ENCODE results near the gene AFG3L2.

Gene AFG3L2

GRCh38 chr18:12287684-12288402 is 89.2 kb downstream of the AFG3L2 start:
- Mint-ChIP-seq H3K4me1 (ENCODE audit: low read depth) (no peaks in the 10 kb centered on the region), H3K27me3 (ENCODE audit: low read depth) (peaks cover 58% of the 10 kb centered on the region), H3K27ac (no peak overlapping the region), H3K4me3 (no peak overlapping the region), H3K36me3 (ENCODE audit: low read depth) (no peaks in the 10 kb centered on the region), H3K9me3 (no peaks in the 10 kb centered on the region)
- no peak for DNase-seq (ENCODE audit: low spot score)

- no peak for DNase-seq (ENCODE audit: low spot score)
- no peaks in the 10 kb centered on the region for H3K4me1 Mint-ChIP-seq (ENCODE audit: low read depth)
These were observed 89.8 kb downstream of the AFG3L2 start for GRCh38 chr18:12287131-12287681.

GRCh38 chr18:12283666-12284065 is 93.4 kb downstream of the AFG3L2 start:
- peaks cover 40% of the 10 kb centered on the region for H3K27me3 Mint-ChIP-seq (ENCODE audit: low read depth)
- H3K27ac Mint-ChIP-seq: no peak overlapping the region
- H3K4me1 Mint-ChIP-seq (ENCODE audit: low read depth): no peaks in the 10 kb centered on the region
- H3K4me3 Mint-ChIP-seq: no peak overlapping the region
- no peak for DNase-seq (ENCODE audit: low spot score)
- H3K36me3 Mint-ChIP-seq (ENCODE audit: low read depth): no peaks in the 10 kb centered on the region
- H3K9me3 Mint-ChIP-seq: no peaks in the 10 kb centered on the region

More at GRCh38 chr18:12287131-12287681, 89.8 kb downstream of the AFG3L2 start:
- no peaks in the 10 kb centered on the region for H3K9me3 Mint-ChIP-seq
- no peak overlapping the region for H3K27ac Mint-ChIP-seq
- H3K4me3 Mint-ChIP-seq: no peak overlapping the region
- peaks cover 60% of the 10 kb centered on the region for H3K27me3 Mint-ChIP-seq (ENCODE audit: low read depth)
- no peaks in the 10 kb centered on the region for H3K36me3 Mint-ChIP-seq (ENCODE audit: low read depth)

- no peak for DNase-seq (ENCODE audit: low spot score)
- Mint-ChIP-seq H3K27me3 (ENCODE audit: low read depth) (peaks cover 36% of the 10 kb centered on the region), H3K27ac (no peak overlapping the region)
These were observed 93.8 kb downstream of the AFG3L2 start for GRCh38 chr18:12283256-12283655.

GRCh38 chr18:12282442-12283039 is 94.5 kb downstream of the AFG3L2 start:
- Mint-ChIP-seq H3K4me1 (ENCODE audit: low read depth) (no peaks in the 10 kb centered on the region), H3K27ac (no peak overlapping the region), H3K27me3 (ENCODE audit: low read depth) (peaks cover 29% of the 10 kb centered on the region), H3K36me3 (ENCODE audit: low read depth) (no peaks in the 10 kb centered on the region), H3K9me3 (no peaks in the 10 kb centered on the region), H3K4me3 (no peak overlapping the region)
- DNase-seq (ENCODE audit: low spot score): no peak

More at GRCh38 chr18:12283256-12283655, 93.8 kb downstream of the AFG3L2 start:
- Mint-ChIP-seq H3K4me1 (ENCODE audit: low read depth) (no peaks in the 10 kb centered on the region), H3K9me3 (no peaks in the 10 kb centered on the region), H3K4me3 (no peak overlapping the region), H3K36me3 (ENCODE audit: low read depth) (no peaks in the 10 kb centered on the region)

GRCh38 chr18:12281861-12282260 is 95.2 kb downstream of the AFG3L2 start:
- no peak overlapping the region for H3K4me3 Mint-ChIP-seq
- no peaks in the 10 kb centered on the region for H3K36me3 Mint-ChIP-seq (ENCODE audit: low read depth)
- no peaks in the 10 kb centered on the region for H3K9me3 Mint-ChIP-seq
- peaks cover 23% of the 10 kb centered on the region for H3K27me3 Mint-ChIP-seq (ENCODE audit: low read depth)
- H3K27ac Mint-ChIP-seq: no peak overlapping the region
- no peak for DNase-seq (ENCODE audit: low spot score)
- no peaks in the 10 kb centered on the region for H3K4me1 Mint-ChIP-seq (ENCODE audit: low read depth)

GRCh38 chr18:12279781-12280531 is 97.1 kb downstream of the AFG3L2 start:
- Mint-ChIP-seq H3K27ac (no peak overlapping the region), H3K9me3 (no peaks in the 10 kb centered on the region), H3K36me3 (ENCODE audit: low read depth) (no peaks in the 10 kb centered on the region), H3K4me3 (no peak overlapping the region), H3K27me3 (ENCODE audit: low read depth) (peaks cover 12% of the 10 kb centered on the region), H3K4me1 (ENCODE audit: low read depth) (no peaks in the 10 kb centered on the region)
- DNase-seq (ENCODE audit: low spot score): no peak
